ENCODE results near the gene SCN5A. TPM values are rescaled to one million over a fixed set of nuclear protein-coding genes. Genes with fewer than 3 reads are reported as not detected.

SCN5A gene
- total RNA-seq, 1 experiment from 2014 or later: 0.69 TPM

- no peak overlapping the region for H3K4me3 ChIP-seq (ENCODE audit: low read depth in 2 of 2, low read length in 2 of 2)
- H3K27ac ChIP-seq (ENCODE audit: low read length): no peak overlapping the region
- H3K9me3 ChIP-seq (ENCODE audit: control insufficient read depth, insufficient read depth, low read depth, low read length): no peaks in the 10 kb centered on the region
- in situ Hi-C loops (cut with HindIII; ENCODE audit: low pct_unique_long_range_greater_than_20kb, low sequenced_read_pairs) (no loop called here), intact Hi-C loops (cut with micrococcal nuclease; ENCODE audit: unreplicated experiment) (no loop called here)
- TF ChIP-seq SIN3A (IDR thresholded peaks at IDR 0.05; ENCODE audit: borderline replicate concordance, insufficient read depth, low read depth, low read length) (no peak), TCF7L2 (IDR thresholded peaks at IDR 0.05; ENCODE audit: low read depth, low read length) (no peak), CTCF (IDR thresholded peaks at IDR 0.05) (no peak), POLR2AphosphoS5 (IDR thresholded peaks at IDR 0.05; ENCODE audit: low read depth, low read length) (no peak)
- TF ChIP-seq, protein P1, sequence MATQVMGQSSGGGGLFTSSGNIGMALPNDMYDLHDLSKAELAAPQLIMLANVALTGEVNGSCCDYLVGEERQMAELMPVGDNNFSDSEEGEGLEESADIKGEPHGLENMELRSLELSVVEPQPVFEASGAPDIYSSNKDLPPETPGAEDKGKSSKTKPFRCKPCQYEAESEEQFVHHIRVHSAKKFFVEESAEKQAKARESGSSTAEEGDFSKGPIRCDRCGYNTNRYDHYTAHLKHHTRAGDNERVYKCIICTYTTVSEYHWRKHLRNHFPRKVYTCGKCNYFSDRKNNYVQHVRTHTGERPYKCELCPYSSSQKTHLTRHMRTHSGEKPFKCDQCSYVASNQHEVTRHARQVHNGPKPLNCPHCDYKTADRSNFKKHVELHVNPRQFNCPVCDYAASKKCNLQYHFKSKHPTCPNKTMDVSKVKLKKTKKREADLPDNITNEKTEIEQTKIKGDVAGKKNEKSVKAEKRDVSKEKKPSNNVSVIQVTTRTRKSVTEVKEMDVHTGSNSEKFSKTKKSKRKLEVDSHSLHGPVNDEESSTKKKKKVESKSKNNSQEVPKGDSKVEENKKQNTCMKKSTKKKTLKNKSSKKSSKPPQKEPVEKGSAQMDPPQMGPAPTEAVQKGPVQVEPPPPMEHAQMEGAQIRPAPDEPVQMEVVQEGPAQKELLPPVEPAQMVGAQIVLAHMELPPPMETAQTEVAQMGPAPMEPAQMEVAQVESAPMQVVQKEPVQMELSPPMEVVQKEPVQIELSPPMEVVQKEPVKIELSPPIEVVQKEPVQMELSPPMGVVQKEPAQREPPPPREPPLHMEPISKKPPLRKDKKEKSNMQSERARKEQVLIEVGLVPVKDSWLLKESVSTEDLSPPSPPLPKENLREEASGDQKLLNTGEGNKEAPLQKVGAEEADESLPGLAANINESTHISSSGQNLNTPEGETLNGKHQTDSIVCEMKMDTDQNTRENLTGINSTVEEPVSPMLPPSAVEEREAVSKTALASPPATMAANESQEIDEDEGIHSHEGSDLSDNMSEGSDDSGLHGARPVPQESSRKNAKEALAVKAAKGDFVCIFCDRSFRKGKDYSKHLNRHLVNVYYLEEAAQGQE (IDR thresholded peaks at IDR 0.05; ENCODE audit: insufficient read depth in 1 of 2, low read depth in 2 of 2, low read length in 1 of 2): no peak
- ChIA-PET CTCF (no interaction called here), POLR2A (no interaction called here)
- no peak for ATAC-seq
- no TSS peak for BruUV-seq (replicated peaks)
- no peak for DNase-seq (ENCODE audit: low read depth, low spot score)
- H3K4me1 ChIP-seq (ENCODE audit: control insufficient read depth, insufficient read depth, low read length): no peaks in the 10 kb centered on the region
- no peaks in the 10 kb centered on the region for H3K27me3 ChIP-seq (ENCODE audit: control insufficient read depth, insufficient read depth, low read length)
- no peaks in the 10 kb centered on the region for H3K36me3 ChIP-seq (ENCODE audit: control insufficient read depth, insufficient read depth, low read length)
These were observed 100.4 kb downstream of the SCN5A start for GRCh38 chr3:38549082-38549481.

DNA sequence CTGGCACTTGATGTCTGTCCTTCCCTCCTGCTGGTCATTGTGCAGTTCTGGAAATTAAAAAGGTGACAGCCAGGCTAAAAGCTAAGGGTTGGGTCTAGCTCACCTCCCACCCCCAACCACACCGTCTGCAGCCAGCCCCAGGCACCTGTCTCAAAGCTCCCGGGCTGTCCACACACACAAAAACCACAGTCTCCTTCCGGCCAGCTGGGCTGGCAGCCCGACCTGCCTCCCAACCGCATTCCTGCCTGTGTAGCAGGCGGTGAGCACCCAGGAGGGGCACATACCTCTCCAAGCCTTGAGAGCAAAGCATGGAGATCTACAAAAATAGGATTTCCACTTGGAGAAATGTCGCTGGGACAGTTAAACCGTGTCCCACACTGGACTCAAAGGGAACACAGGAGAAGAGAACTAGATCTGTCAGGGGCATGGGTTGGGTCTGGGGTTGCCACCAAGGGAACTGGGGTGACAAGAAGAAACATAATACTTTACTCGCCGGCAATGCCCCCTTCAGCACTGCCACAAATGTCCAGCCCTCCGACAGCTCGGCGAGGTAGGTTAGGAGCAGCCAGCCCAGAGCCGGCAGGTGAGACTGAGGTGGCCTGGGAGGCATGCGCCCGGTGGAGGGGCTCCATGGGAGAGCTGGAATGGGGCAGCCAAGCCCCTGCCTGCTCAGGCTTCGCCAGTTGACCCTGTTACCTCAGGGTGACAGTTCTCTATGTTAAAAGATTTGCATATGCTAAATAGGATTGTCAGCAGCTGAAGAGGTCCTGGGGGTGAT lies 101.1 kb downstream of the SCN5A start:
- CTCF ChIA-PET: no interaction called here
- Histone ChIP-seq H3K36me3 (ENCODE audit: control insufficient read depth, insufficient read depth, low read length) (no peaks in the 10 kb centered on the region), H3K4me3 (ENCODE audit: low read depth in 2 of 2, low read length in 2 of 2) (no peak overlapping the region), H3K9me3 (ENCODE audit: control insufficient read depth, insufficient read depth, low read depth, low read length) (no peaks in the 10 kb centered on the region), H3K4me1 (ENCODE audit: control insufficient read depth, insufficient read depth, low read length) (no peaks in the 10 kb centered on the region), H3K27me3 (ENCODE audit: control insufficient read depth, insufficient read depth, low read length) (no peaks in the 10 kb centered on the region), H3K27ac (ENCODE audit: low read length) (no peak overlapping the region)
- no peak for ATAC-seq
- BruUV-seq (replicated peaks): no TSS peak
- intact Hi-C loops (cut with micrococcal nuclease; ENCODE audit: unreplicated experiment) (no loop called here), in situ Hi-C loops (cut with HindIII; ENCODE audit: low pct_unique_long_range_greater_than_20kb, low sequenced_read_pairs) (no loop called here)
- TF ChIP-seq TCF7L2 (IDR thresholded peaks at IDR 0.05; ENCODE audit: low read depth, low read length) (no peak), SIN3A (IDR thresholded peaks at IDR 0.05; ENCODE audit: borderline replicate concordance, insufficient read depth, low read depth, low read length) (no peak), CTCF (IDR thresholded peaks at IDR 0.05) (no peak), POLR2AphosphoS5 (IDR thresholded peaks at IDR 0.05; ENCODE audit: low read depth, low read length) (no peak)
- TF ChIP-seq, protein P1 (IDR thresholded peaks at IDR 0.05; ENCODE audit: insufficient read depth in 1 of 2, low read depth in 2 of 2, low read length in 1 of 2): no peak
- DNase-seq (ENCODE audit: low read depth, low spot score): no peak
- POLR2A ChIA-PET: no interaction called here

All from Panc1 (cell line).